ENCODE data around the gene SMAD4.

DNA sequence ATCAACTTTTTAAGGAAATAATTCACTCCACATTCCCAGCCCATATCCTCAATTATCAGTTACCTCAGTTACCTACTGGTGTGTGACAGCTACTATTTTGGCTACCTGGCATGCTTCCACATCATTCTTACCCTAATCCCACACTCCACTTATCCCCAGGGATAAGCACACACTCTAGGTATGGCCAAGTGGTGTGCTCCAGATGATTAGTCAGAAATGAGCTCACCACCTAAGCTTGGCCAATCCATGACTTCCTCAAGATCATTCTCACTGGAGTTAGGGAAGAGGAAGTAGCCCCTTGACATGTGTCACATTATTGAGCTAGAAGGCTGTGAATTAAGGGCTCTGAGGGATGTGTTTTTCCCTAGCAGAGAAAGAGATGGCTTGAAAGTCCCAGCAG lies 20.9 kb upstream of the SMAD4 start:
- TF ChIP-seq, protein P1, sequence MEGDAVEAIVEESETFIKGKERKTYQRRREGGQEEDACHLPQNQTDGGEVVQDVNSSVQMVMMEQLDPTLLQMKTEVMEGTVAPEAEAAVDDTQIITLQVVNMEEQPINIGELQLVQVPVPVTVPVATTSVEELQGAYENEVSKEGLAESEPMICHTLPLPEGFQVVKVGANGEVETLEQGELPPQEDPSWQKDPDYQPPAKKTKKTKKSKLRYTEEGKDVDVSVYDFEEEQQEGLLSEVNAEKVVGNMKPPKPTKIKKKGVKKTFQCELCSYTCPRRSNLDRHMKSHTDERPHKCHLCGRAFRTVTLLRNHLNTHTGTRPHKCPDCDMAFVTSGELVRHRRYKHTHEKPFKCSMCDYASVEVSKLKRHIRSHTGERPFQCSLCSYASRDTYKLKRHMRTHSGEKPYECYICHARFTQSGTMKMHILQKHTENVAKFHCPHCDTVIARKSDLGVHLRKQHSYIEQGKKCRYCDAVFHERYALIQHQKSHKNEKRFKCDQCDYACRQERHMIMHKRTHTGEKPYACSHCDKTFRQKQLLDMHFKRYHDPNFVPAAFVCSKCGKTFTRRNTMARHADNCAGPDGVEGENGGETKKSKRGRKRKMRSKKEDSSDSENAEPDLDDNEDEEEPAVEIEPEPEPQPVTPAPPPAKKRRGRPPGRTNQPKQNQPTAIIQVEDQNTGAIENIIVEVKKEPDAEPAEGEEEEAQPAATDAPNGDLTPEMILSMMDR (IDR thresholded peaks at IDR 0.05; ENCODE audit: poor library complexity), result no peak
- no peak for TF ChIP-seq EZH2 (IDR thresholded peaks at IDR 0.05; ENCODE audit: borderline replicate concordance)
- TF ChIP-seq EZH2phosphoT487 (IDR thresholded peaks at IDR 0.05; ENCODE audit: low read depth, severe bottlenecking, unreplicated experiment), result no peak

Measured in hepatocyte (in vitro differentiated cells).